Body of pancreas (tissue), 4 donors: ENCODE data around the gene KRTAP11-1. TPM values are rescaled to one million over a fixed set of nuclear protein-coding genes. Genes with fewer than 3 reads are reported as not detected.

Experiments used
- ATAC-seq: fragments of 150-250 bp; one replicate; pipeline ENCODE4 v1.9.1; 2016
- DNase-seq, 4 donors: peaks; one replicate each; pipeline ENCODE4 v3.0.0-alpha.2; 2019
- H3K27ac ChIP-seq, 4 donors: fragments of 200-600 bp; sonication (generic); 1 replicate in 3 of 4; 2 replicates in 1 of 4; pipeline versions ENCODE4 v1.5.1 to v1.6.1; 2016 to 2019; ENCODE audit warnings: mild to moderate bottlenecking in 1 of 4, mixed read lengths in 1 of 4, moderate library complexity in 1 of 4
- H3K27me3 ChIP-seq, 2 donors: fragments of 200-600 bp; sonication (generic); one replicate each; pipeline ENCODE4 v1.6.0; 2016; ENCODE audit warnings: mild to moderate bottlenecking in 1 of 2
- H3K36me3 ChIP-seq, 2 donors: fragments of 200-600 bp; sonication (generic); replicated peaks in 1 of 2; 2 replicates each; pipeline ENCODE4 v1.5.1; 2016; ENCODE audit warnings: low read depth in 2 of 2; ENCODE audit not compliant: insufficient read depth in 1 of 2
- H3K4me1 ChIP-seq: fragments of 200-600 bp; sonication (generic); one replicate; pipeline ENCODE4 v1.6.0; 2016
- H3K4me3 ChIP-seq, 2 donors: fragments of 200-600 bp; sonication (generic); 1 replicate in 1 of 2; 2 replicates in 1 of 2; pipeline ENCODE4 v1.5.1; 2016 to 2019
- H3K9me3 ChIP-seq, 3 donors: fragments of 200-600 bp; sonication (generic); 1 replicate in 2 of 3; 2 replicates in 1 of 3; pipeline ENCODE4 v1.5.1; 2016
- POLR2A ChIP-seq, 3 donors: fragments of 450-650 bp; IDR thresholded peaks; one replicate each; pipeline ENCODE4 v1.6.1; 2016; ENCODE audit warnings: antibody characterized with exemption in 3 of 3, mild to moderate bottlenecking in 2 of 3
- WGBS, 2 donors: methylation state at CpG; one replicate each; pipeline ENCODE4 v1.1.5; 2017; 5-methylcytosine and 5-hydroxymethylcytosine counted together
- intact Hi-C: fragments of 100-400 bp; cut with DNase I; formaldehyde crosslinking; loops from one replicate; pipeline ENCODE4 v1.15.1; 2023
- total RNA-seq, 2 donors: library from RNA; depleted of rRNA; stranded (reverse); fragments of >200 nt; gene quantifications; one replicate each; pipeline ENCODE4 v1.1.0, GENCODE V29; 2016
- TF ChIP-seq, protein P1 (sequence below), 7 experiments: fragments of 450-650 bp in 4 of 7; fragments of 200-600 bp in 3 of 7; sonication (generic) in 3 of 7; IDR thresholded peaks; one replicate each; pipeline ENCODE4 v1.5.1; 2016 to 2019; ENCODE audit warnings: antibody characterized with exemption in 7 of 7

Gene KRTAP11-1
- total RNA-seq, 2 donors from 2014 or later = not detected

DNA sequence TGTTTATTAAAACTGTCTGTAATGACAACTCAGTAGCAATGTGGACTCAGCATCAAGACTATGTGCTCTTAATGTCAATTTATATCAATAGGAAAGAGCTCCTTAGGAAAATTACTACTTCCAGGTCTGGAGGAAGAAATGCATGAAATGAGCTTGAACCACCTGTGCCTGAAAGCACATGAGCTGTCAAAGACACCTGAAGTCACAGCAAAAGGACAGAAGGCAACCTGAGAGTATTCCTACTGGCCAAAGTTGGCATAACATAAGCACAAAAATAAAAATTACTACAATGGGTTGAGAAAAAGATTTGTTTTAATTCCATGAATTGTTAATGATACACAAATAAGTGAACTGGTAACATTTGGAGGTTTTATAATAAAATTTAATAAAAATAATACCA is 38.4 kb downstream of the KRTAP11-1 start:
- TF ChIP-seq, protein P1, sequence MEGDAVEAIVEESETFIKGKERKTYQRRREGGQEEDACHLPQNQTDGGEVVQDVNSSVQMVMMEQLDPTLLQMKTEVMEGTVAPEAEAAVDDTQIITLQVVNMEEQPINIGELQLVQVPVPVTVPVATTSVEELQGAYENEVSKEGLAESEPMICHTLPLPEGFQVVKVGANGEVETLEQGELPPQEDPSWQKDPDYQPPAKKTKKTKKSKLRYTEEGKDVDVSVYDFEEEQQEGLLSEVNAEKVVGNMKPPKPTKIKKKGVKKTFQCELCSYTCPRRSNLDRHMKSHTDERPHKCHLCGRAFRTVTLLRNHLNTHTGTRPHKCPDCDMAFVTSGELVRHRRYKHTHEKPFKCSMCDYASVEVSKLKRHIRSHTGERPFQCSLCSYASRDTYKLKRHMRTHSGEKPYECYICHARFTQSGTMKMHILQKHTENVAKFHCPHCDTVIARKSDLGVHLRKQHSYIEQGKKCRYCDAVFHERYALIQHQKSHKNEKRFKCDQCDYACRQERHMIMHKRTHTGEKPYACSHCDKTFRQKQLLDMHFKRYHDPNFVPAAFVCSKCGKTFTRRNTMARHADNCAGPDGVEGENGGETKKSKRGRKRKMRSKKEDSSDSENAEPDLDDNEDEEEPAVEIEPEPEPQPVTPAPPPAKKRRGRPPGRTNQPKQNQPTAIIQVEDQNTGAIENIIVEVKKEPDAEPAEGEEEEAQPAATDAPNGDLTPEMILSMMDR (IDR thresholded peaks at IDR 0.05) = no peak
- no peak for TF ChIP-seq POLR2A (IDR thresholded peaks at IDR 0.05)
- H3K4me1 ChIP-seq = no peaks in the 10 kb centered on the region
- intact Hi-C loops = no loop called here
- ATAC-seq (no peak), DNase-seq (no peak)
- H3K27ac ChIP-seq = no peak overlapping the region
- H3K9me3 ChIP-seq = no peaks in the 10 kb centered on the region
- H3K36me3 ChIP-seq = no peaks in the 10 kb centered on the region
- no peak overlapping the region for H3K4me3 ChIP-seq
- H3K27me3 ChIP-seq = no peaks in the 10 kb centered on the region

DNA sequence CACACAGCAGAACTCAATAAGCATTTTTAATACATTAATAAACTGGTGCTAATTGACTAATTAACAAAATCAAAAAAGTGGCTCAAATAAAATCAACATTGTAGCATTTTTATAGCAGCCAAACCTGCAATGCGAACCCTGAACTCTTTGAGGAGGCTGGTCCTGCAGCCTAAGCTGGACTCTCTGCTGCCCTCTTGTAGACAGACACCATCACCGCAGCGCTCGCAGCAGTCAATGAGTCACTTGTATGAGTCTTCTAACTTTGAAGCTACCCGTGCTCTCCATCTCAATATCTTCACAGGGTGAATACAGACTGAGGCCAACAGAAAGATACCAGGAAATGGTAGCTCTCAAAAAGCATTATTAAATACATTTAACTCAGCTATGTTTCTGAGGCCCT is 42.1 kb downstream of the KRTAP11-1 start:
- Histone ChIP-seq H3K4me3 (no peak overlapping the region), H3K36me3 (no peaks in the 10 kb centered on the region), H3K27me3 (no peaks in the 10 kb centered on the region), H3K9me3 (no peaks in the 10 kb centered on the region), H3K27ac (no peak overlapping the region), H3K4me1 (no peaks in the 10 kb centered on the region)
- intact Hi-C loops = no loop called here
- ATAC-seq (peak; percentile 69), DNase-seq (peak in 3 of 4 donors; percentile 48 to 65 (median 52))
- TF ChIP-seq, protein P1 (IDR thresholded peaks at IDR 0.05) = peak in 6 of 7 experiments; percentile 5 to 51 (median 40)
- TF ChIP-seq POLR2A (IDR thresholded peaks at IDR 0.05) = no peak
- WGBS, 2 donors = 15 to 17% methylated on average over 5 of the region's 5 CpGs

DNA sequence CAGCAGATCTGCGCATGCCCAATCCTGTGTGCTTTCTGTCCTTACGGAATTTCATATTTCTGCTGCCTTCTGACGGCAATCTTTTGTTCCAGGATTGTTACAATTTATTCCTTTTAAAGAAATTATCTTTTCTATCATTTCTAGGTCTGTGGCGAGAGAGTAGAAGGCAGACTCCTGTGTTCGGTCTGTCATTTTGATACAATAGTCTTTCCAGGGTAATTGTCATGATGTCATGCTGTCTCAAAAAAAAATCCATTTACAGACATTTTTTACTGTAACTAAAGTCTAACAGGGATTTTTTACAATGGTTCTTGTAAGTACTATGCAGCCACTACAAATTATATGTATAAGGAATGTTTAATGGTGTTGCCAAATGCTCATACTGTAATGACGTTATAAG is 42.8 kb downstream of the KRTAP11-1 start:
- Histone ChIP-seq H3K9me3 (no peaks in the 10 kb centered on the region), H3K27me3 (no peaks in the 10 kb centered on the region), H3K36me3 (no peaks in the 10 kb centered on the region), H3K4me1 (no peaks in the 10 kb centered on the region), H3K4me3 (no peak overlapping the region), H3K27ac (no peak overlapping the region)
- WGBS, 2 donors = 92 to 93% methylated on average over 6 of the region's 6 CpGs
- intact Hi-C loops = no loop called here
- DNase-seq (no peak), ATAC-seq (no peak)
- TF ChIP-seq, protein P1 (IDR thresholded peaks at IDR 0.05) = no peak
- no peak for TF ChIP-seq POLR2A (IDR thresholded peaks at IDR 0.05)

DNA sequence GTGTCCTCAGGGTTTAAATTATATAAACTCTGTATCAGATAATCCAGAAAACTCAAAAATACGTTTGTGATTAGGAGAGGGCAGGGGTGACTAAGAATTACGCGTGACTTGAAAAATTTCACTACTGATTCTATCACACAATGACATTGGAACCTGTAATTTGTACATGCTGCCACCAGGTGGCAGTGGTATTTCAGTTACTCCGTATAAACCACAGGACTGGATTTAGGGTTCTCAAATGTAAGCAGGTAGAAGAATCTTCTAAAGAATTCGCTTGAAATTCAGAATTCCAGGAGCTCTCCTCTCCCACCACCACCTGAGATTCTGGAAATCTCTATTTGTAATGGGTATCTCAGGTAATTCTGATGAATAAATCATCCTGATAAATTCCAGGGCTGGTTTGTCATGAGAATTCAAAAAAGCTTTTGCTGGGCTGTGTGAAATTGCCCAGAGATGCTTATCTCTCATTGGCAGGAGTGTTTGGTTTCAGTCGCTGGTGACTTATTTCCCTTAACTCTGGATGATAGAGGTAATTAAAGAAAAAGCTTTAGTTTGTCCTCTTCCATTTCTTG is 50.1 kb downstream of the KRTAP11-1 start:
- Histone ChIP-seq H3K27me3 (no peaks in the 10 kb centered on the region), H3K4me3 (no peak overlapping the region), H3K9me3 (no peaks in the 10 kb centered on the region), H3K4me1 (no peaks in the 10 kb centered on the region), H3K27ac (no peak overlapping the region), H3K36me3 (no peaks in the 10 kb centered on the region)
- intact Hi-C loops = no loop called here
- no peak for TF ChIP-seq POLR2A (IDR thresholded peaks at IDR 0.05)
- TF ChIP-seq, protein P1 (IDR thresholded peaks at IDR 0.05) = peak in 6 of 7 experiments; percentile 11 to 41 (median 28)
- WGBS, 2 donors = 34% methylated on average over 6 of the region's 6 CpGs
- ATAC-seq (no peak), DNase-seq (peak in 3 of 4 donors; percentile 8 to 18 (median 14))

Other genes with a start within 250 kb of the KRTAP11-1 start
- gene KRTAP20-2, start 246.4 kb downstream of the KRTAP11-1 start, total RNA-seq = not detected
- gene KRTAP20-3, start 238.7 kb downstream of the KRTAP11-1 start, total RNA-seq = not detected
- not detected for gene KRTAP21-3, start 162.8 kb downstream of the KRTAP11-1 start, total RNA-seq
- gene KRTAP21-2, start 134.3 kb downstream of the KRTAP11-1 start, total RNA-seq = not detected
- not detected for gene KRTAP21-1, start 126.2 kb downstream of the KRTAP11-1 start, total RNA-seq
- gene KRTAP8-1, start 68.3 kb downstream of the KRTAP11-1 start, total RNA-seq = not detected
- gene KRTAP7-1, start 51.8 kb downstream of the KRTAP11-1 start, total RNA-seq = not detected
- not detected for gene KRTAP19-8, start 156.9 kb upstream of the KRTAP11-1 start, total RNA-seq